ENCODE data around the gene HUWE1. TPM values are rescaled to one million over a fixed set of nuclear protein-coding genes. Genes with fewer than 3 reads are reported as not detected.

Gene HUWE1
- total and polyA plus RNA-seq, 11 donors: 34.7 to 222 (median 162) TPM

- H3K4me3 ChIP-seq: no peak overlapping the region
- TF ChIP-seq CTCF (IDR thresholded peaks at IDR 0.05) (no peak), POLR2A (IDR thresholded peaks at IDR 0.05) (no peak)
- ATAC-seq (no peak), DNase-seq (no peak)
- intact Hi-C loops (cut with DNase I): no loop called here
- H3K27me3 ChIP-seq: no peaks in the 10 kb centered on the region
- WGBS, 4 donors: 80 to 95% (median 93%) methylated on average over 1 of the region's 1 CpG
- H3K27ac ChIP-seq: no peak overlapping the region
- H3K4me1 ChIP-seq: peaks cover 0 to 15% (median 0%) of the 10 kb centered on the region in 12 donors
- H3K36me3 ChIP-seq: peaks cover 0 to 23% (median 9%) of the 10 kb centered on the region in 9 donors
- no peaks in the 10 kb centered on the region for H3K9me3 ChIP-seq
These were observed 27.5 kb downstream of the HUWE1 start for GRCh38 chrX:53659039-53659438.

GRCh38 chrX:53656845-53657244 lies 29.7 kb downstream of the HUWE1 start:
- 45 to 100% (median 75%) methylated on average over 1 of the region's 1 CpG for WGBS, 4 donors

GRCh38 chrX:53654376-53654775 lies 32.1 kb downstream of the HUWE1 start:
- DNase-seq: no peak
- peaks cover 0 to 22% (median 0%) of the 10 kb centered on the region in 12 donors for H3K4me1 ChIP-seq
- TF ChIP-seq CTCF (IDR thresholded peaks at IDR 0.05) (no peak), POLR2A (IDR thresholded peaks at IDR 0.05) (no peak)
- H3K27ac ChIP-seq: no peak overlapping the region
- no peaks in the 10 kb centered on the region for H3K9me3 ChIP-seq
- H3K4me3 ChIP-seq: no peak overlapping the region
- H3K27me3 ChIP-seq: peaks cover 0 to 5% (median 0%) of the 10 kb centered on the region in 9 donors
- no peak for ATAC-seq
- peaks cover 0 to 50% (median 32%) of the 10 kb centered on the region in 9 donors for H3K36me3 ChIP-seq
- WGBS, 4 donors: 56 to 67% (median 58%) methylated on average over 3 of the region's 3 CpGs
- intact Hi-C loops (cut with DNase I): no loop called here

More at GRCh38 chrX:53656845-53657244, 29.7 kb downstream of the HUWE1 start:
- no peak for ATAC-seq
- Histone ChIP-seq H3K4me3 (no peak overlapping the region), H3K9me3 (no peaks in the 10 kb centered on the region), H3K27me3 (peaks cover 0 to 4% (median 0%) of the 10 kb centered on the region in 9 donors), H3K27ac (no peak overlapping the region), H3K36me3 (peaks cover 0 to 28% (median 18%) of the 10 kb centered on the region in 9 donors), H3K4me1 (peaks cover 0 to 22% (median 0%) of the 10 kb centered on the region in 12 donors)
- DNase-seq: no peak
- TF ChIP-seq CTCF (IDR thresholded peaks at IDR 0.05) (no peak), POLR2A (IDR thresholded peaks at IDR 0.05) (no peak)
- intact Hi-C loops (cut with DNase I): no loop called here

GRCh38 chrX:53644751-53645150 lies 41.8 kb downstream of the HUWE1 start:
- Histone ChIP-seq H3K27ac (no peak overlapping the region), H3K36me3 (peaks cover 0 to 100% (median 88%) of the 10 kb centered on the region in 9 donors), H3K9me3 (no peaks in the 10 kb centered on the region), H3K27me3 (peaks cover 0 to 3% (median 0%) of the 10 kb centered on the region in 9 donors), H3K4me3 (no peak overlapping the region), H3K4me1 (no peaks in the 10 kb centered on the region)
- intact Hi-C loops (cut with DNase I): no loop called here
- ATAC-seq (no peak), DNase-seq (no peak)
- TF ChIP-seq POLR2A (IDR thresholded peaks at IDR 0.05): no peak
- TF ChIP-seq CTCF (IDR thresholded peaks at IDR 0.05): no peak
- 72 to 94% (median 89%) methylated on average over 3 of the region's 3 CpGs for WGBS, 4 donors

Measured in heart left ventricle (tissue), 16 donors.